ENCODE data around the gene TRAIP.

DNA sequence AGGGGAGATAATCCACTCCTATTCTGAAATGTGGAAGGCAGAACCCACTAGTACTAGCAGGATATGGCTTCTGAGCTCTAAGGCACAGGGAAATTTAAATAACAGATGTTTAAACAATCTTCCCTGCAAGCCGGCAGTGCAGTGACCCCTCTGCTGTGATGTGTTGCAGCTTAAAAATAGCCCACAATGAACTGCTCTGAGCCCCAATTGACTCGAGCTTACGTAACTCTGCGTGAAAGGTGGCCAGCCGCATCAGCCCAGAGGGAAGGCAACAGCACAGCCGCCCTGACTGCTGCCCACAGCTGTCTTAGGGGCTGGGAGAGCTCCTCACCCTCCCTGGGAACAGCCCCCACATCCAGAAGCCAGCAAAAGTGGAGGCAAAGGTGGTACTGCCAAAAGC, 25.8 kb upstream of the TRAIP start:
- TF ChIP-seq, protein P1, sequence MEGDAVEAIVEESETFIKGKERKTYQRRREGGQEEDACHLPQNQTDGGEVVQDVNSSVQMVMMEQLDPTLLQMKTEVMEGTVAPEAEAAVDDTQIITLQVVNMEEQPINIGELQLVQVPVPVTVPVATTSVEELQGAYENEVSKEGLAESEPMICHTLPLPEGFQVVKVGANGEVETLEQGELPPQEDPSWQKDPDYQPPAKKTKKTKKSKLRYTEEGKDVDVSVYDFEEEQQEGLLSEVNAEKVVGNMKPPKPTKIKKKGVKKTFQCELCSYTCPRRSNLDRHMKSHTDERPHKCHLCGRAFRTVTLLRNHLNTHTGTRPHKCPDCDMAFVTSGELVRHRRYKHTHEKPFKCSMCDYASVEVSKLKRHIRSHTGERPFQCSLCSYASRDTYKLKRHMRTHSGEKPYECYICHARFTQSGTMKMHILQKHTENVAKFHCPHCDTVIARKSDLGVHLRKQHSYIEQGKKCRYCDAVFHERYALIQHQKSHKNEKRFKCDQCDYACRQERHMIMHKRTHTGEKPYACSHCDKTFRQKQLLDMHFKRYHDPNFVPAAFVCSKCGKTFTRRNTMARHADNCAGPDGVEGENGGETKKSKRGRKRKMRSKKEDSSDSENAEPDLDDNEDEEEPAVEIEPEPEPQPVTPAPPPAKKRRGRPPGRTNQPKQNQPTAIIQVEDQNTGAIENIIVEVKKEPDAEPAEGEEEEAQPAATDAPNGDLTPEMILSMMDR (IDR thresholded peaks at IDR 0.05) = no peak
- no peak for TF ChIP-seq POLR2A (IDR thresholded peaks at IDR 0.05)
- TF ChIP-seq POLR2AphosphoS5 (IDR thresholded peaks at IDR 0.05) = no peak
